A673 (cell line): ENCODE measurements around the gene ABCA5.

Experiments used
- EZH2 ChIP-seq: fragments of 200-600 bp; sonication (generic); IDR thresholded peaks from 2 replicates; pipeline ENCODE4 v1.6.1; 2017; ENCODE audit warnings: borderline replicate concordance, low read depth, mild to moderate bottlenecking, mixed read lengths, antibody characterized with exemption, low read length; ENCODE audit not compliant: poor library complexity, severe bottlenecking
- TF ChIP-seq, protein P1 (sequence below): fragments of 300-800, 200-600 bp; sonication (generic); conservative IDR thresholded peaks from 2 replicates; pipeline ENCODE4 v1.5.1; 2017; ENCODE audit warnings: low read depth, mild to moderate bottlenecking, antibody characterized with exemption, low read length, moderate library complexity, mixed read lengths

DNA sequence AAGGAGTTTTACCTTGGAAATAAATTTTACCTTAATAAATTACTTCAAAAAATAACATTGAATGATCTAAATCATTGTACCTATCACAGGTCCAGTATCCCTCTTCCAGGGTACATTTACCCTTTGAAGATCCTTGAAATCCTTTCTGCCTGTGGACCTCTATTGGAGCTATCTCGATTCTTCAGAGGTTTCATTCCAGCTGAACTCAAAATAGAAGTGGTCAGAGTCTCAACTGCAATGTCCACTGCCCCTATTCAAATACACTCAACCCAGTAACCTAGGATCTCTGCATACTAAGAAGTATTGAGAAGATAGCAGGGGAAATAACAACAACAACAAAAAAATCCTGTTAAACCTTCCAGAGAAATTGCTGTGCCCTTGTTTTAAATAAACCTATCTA, 9.3 kb downstream of the ABCA5 start:
- TF ChIP-seq EZH2 = no peak
- TF ChIP-seq, protein P1, sequence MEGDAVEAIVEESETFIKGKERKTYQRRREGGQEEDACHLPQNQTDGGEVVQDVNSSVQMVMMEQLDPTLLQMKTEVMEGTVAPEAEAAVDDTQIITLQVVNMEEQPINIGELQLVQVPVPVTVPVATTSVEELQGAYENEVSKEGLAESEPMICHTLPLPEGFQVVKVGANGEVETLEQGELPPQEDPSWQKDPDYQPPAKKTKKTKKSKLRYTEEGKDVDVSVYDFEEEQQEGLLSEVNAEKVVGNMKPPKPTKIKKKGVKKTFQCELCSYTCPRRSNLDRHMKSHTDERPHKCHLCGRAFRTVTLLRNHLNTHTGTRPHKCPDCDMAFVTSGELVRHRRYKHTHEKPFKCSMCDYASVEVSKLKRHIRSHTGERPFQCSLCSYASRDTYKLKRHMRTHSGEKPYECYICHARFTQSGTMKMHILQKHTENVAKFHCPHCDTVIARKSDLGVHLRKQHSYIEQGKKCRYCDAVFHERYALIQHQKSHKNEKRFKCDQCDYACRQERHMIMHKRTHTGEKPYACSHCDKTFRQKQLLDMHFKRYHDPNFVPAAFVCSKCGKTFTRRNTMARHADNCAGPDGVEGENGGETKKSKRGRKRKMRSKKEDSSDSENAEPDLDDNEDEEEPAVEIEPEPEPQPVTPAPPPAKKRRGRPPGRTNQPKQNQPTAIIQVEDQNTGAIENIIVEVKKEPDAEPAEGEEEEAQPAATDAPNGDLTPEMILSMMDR = no peak
